ENCODE data around the gene ABHD16A.

The ABHD16A gene

DNA sequence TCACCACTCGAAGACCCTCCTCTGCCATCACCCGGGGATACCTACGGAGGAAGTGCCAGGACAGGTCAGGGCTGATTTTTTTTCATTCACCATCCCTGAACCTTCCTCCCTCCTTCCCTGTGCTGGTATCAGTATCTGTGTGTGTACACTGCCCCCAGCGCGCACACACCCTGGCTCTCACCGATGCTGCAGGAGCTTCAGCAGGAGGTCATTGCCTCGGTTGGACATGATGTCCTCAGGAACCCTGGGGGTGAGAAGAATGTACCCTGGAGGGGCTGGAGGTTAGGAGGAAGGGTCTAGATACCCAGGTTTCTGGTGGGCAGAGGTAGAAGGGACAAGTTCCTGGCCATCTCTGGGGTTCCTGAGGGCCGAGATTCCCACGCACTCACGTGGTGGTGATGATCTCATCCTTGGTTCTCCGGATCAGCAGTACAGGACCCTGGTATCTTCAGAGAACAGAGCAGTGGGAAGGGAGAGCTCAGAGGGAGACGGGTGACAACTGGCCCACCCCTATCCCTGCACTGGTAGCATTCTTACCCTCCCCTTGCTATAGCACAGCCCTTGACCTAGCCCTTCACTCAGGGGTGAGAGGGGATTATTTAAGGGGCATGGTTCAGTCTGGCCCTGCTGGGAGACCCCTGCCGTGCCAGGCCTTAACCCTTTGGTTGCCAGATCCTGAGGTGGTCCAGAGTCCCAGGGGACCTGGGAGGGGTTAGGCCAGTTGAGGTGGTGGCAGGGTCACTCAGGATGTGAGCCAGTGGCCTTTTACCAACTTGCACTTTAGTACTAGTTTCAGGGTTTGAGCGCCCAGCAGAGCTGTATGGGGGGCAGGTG lies 15.0 kb downstream of the ABHD16A start:
- no peak for DNase-seq (ENCODE audit: extremely low read depth, low read depth)
- TF ChIP-seq, protein P1, sequence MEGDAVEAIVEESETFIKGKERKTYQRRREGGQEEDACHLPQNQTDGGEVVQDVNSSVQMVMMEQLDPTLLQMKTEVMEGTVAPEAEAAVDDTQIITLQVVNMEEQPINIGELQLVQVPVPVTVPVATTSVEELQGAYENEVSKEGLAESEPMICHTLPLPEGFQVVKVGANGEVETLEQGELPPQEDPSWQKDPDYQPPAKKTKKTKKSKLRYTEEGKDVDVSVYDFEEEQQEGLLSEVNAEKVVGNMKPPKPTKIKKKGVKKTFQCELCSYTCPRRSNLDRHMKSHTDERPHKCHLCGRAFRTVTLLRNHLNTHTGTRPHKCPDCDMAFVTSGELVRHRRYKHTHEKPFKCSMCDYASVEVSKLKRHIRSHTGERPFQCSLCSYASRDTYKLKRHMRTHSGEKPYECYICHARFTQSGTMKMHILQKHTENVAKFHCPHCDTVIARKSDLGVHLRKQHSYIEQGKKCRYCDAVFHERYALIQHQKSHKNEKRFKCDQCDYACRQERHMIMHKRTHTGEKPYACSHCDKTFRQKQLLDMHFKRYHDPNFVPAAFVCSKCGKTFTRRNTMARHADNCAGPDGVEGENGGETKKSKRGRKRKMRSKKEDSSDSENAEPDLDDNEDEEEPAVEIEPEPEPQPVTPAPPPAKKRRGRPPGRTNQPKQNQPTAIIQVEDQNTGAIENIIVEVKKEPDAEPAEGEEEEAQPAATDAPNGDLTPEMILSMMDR (IDR thresholded peaks at IDR 0.05; ENCODE audit: low read depth, low read length, missing control alignments): no peak
- H3K4me3 ChIP-seq (replicated peaks; ENCODE audit: low read depth, low read length): no peak overlapping the region

DNA sequence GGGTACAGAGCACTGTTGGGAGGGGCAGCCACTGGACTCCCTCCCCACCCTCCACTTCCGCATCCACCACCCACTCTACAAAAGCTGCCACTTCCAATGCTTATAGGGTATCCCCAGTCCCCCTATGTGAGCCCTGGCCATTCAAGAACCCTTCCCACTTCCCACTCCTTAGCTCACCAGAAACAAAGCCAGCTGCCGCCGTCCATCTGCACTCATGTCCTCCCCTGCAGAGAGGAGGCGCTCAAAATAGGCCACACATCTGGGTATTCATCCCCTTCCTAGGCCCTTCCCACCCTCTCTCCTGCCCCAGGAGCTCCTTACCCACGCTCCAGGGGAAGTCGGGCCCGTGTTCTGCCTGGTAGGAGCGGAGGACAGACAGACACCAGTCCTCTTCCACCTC lies 15.8 kb downstream of the ABHD16A start:
- H3K4me3 ChIP-seq (replicated peaks; ENCODE audit: low read depth, low read length): no peak overlapping the region
- TF ChIP-seq, protein P1 (IDR thresholded peaks at IDR 0.05; ENCODE audit: low read depth, low read length, missing control alignments): no peak
- no peak for DNase-seq (ENCODE audit: extremely low read depth, low read depth)

DNA sequence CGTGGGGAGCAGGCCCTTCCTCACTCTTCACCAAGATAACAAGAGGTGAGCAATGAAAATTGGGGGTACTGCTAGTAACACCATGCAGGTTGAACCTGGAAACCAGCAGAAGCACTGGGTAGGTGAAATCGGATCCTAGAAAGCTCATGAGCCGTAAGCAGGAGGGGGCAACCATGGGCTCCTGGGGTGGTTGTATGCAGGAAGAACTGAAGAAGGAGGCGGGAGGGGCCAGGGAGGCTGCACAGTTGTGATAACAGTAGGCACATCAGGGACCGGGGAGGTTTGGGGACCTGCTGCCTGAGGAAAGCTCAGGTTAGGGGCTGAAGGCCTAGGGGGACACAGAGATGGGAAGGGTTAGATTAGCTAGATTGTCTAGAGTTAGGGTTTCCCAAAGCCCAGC lies 16.6 kb downstream of the ABHD16A start:
- DNase-seq (ENCODE audit: extremely low read depth, low read depth): no peak
- TF ChIP-seq, protein P1 (IDR thresholded peaks at IDR 0.05; ENCODE audit: low read depth, low read length, missing control alignments): no peak
- H3K4me3 ChIP-seq (replicated peaks; ENCODE audit: low read depth, low read length): no peak overlapping the region

DNA sequence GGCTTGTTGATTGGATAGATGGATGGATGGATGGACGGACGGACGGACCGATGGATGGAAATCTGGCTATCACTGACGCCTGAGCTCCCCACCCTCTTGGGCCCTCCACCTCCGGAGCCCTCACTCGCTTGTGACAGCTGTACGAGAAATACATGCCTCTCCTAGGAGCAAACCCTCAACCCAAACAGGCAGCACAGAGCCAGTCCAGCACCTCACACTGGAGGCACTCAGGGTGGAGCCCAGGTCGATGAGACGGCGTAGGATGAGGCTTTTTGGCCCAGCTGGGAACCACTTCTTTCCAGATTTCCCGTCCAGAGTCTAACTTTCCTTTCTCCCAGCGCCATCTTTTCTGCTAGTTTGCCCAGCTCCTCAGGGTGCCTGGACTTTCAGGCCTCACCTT lies 19.5 kb downstream of the ABHD16A start:
- DNase-seq (ENCODE audit: extremely low read depth, low read depth): no peak
- TF ChIP-seq, protein P1 (IDR thresholded peaks at IDR 0.05; ENCODE audit: low read depth, low read length, missing control alignments): no peak

DNA sequence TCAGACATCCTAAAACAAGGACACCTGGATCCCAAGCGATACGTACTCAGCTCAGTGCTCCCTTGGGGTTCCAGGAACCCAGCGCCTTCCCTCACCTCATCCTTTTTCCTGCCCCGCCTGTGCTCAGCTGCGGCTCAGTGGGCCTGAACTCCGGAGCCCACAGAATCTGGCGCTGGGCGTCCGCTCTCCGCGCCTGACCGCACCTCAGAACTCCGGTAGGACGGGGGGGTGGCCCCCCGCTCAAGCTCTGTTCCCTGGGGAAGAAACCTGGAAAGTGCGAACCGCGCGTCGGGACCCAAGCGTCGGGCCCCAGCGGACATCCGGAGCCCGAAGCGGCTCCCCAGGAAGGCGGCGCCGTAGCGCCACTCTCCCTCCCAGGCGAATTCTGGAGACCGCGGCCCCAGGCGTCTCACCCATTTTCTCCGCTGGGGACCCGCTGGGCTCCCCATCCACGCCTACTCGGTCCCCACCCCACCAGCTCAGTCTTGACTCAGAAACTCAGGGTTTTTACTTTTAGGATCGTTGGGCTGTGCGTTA lies 21.9 kb downstream of the ABHD16A start:
- H3K4me3 ChIP-seq (replicated peaks; ENCODE audit: low read depth, low read length): peak overlapping the region; percentile 45
- DNase-seq (ENCODE audit: extremely low read depth, low read depth): no peak
- TF ChIP-seq, protein P1 (IDR thresholded peaks at IDR 0.05; ENCODE audit: low read depth, low read length, missing control alignments): no peak

More for the DNA sequence above, 19.5 kb downstream of the ABHD16A start:
- no peak overlapping the region for H3K4me3 ChIP-seq (replicated peaks; ENCODE audit: low read depth, low read length)

DNA sequence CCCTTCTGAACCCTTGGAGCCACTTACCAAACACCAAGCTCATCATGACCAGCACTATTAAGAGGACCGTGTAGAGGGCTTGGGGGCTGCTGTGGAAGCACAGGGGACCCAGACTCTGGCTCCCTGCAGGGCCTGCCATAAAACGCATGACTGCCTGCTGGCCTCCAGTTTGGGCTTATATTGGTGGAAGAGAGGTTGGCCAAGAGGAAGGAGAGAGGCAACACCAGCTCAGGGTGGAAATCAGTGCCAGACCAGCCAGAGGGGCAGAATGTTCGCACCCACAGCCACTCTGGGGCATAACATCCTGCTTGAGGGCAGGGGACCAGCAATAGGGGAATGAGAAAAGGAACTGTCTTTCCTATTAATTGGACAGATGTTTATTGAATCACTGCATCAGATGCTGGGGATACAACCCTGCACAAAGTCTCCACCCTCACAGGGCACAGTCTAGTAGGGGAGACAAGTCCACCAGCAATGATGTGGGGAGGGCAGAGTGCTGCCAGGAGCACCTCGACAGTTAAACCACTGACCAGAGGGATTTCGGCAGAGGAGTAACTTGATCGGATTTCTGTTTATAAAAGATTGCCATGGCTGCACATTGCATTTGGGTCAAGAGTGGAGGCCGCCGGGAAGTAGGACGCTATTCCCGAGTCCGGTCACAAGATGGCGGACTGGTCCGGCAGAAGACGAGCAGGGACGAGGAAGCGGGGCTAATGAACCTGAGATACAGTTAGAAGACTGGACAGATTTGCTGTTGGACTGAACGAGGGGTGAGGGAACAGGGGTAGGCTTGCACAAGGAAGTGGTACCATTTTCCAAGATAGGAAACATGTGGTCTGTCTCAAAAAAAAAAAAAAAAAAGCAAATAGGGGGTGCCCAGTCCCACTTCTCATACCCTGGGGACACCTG lies 22.6 kb downstream of the ABHD16A start, which contains the start of gene LY6G5C:
Gene LY6G5C, minus strand, starts transcription at position 842 of the 909 bp plus-strand sequence. Its CDS starts 694 bp downstream, at position 148.
- no peak for DNase-seq (ENCODE audit: extremely low read depth, low read depth)
- TF ChIP-seq, protein P1 (IDR thresholded peaks at IDR 0.05; ENCODE audit: low read depth, low read length, missing control alignments): peak; percentile 55
- H3K4me3 ChIP-seq (replicated peaks; ENCODE audit: low read depth, low read length): peak within 1 kb of the TSS; percentile 45

All from HFF-Myc (cell line).